GM19043 (cell line): ENCODE data around the gene LMF2.
"Not testable (repeated sequence)": the region's sequence is repeated elsewhere in the genome, so short reads cannot be mapped to it uniquely, and the experiment has no call there.

ENCODE experiments used
- ATAC-seq: cut with Tn5 transposase; IDR thresholded peaks from one replicate; pipeline ENCODE4 v1.9.1; 2021; ENCODE audit warnings: low read depth; ENCODE audit not compliant: unreplicated experiment

The LMF2 gene, protein sequence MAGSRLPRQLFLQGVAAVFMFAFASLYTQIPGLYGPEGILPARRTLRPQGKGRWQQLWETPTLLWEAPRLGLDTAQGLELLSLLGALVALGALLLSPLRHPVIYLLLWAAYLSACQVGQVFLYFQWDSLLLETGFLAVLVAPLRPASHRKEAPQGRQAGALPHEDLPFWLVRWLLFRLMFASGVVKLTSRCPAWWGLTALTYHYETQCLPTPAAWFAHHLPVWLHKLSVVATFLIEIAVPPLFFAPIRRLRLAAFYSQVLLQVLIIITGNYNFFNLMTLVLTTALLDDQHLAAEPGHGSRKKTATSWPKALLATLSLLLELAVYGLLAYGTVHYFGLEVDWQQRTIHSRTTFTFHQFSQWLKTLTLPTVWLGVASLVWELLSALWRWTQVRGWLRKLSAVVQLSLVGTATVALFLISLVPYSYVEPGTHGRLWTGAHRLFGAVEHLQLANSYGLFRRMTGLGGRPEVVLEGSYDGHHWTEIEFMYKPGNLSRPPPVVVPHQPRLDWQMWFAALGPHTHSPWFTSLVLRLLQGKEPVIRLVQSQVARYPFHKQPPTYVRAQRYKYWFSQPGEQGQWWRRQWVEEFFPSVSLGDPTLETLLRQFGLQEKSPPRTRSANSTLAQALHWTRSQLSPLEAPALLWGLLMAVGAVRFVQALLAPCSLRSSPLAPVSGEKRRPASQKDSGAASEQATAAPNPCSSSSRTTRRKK

DNA sequence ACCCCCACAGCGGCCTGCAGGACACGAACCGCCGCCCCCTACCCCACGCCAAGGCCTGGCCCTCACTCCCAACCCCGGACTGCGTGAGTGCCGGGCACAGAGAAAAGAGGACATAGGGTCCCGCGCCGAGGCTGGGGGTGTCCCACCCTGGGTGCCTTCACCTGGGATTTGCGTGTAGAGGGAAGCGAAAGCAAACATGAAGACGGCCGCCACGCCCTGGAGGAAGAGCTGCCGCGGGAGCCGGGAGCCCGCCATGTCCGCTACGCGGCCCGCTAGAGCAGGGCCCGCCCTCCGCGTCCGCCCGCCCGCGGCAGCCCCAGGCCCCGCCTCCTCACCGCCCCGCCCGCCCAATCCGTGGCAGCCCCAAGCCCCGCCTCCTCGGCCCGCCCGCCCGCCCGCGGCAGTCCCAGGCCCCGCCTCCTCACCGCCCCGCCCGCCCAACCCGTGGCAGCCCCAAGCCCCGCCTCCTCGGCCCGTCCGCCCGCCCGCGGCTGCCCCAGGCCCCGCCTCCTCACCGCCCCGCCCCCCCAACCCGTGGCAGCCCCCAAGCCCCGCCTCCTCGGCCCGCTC is at the start of gene LMF2:
Gene LMF2, minus strand, starts transcription at position 282 of the 570 bp plus-strand sequence. Its CDS starts 27 bp downstream, at position 255.
- ATAC-seq = peak; percentile 40

DNA sequence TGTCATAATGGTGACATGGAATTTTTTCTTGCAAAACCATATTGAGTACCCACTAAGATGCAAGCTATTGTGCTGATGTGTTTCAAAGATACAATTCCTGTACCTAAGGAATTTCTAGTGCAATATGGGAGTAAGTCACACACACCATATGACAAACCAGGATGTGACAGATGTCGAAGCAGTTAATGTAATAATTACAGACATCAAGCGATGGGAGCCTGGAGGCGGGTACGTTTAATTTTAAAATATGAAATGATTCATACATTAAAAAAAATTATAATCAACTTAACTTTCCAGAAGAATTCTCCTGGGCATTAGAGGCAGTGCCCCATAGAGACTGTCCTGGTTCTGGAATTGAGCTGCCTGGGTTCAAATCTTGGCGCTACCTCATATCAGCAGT is 49.2 kb upstream of the LMF2 start:
- no peak for ATAC-seq

DNA sequence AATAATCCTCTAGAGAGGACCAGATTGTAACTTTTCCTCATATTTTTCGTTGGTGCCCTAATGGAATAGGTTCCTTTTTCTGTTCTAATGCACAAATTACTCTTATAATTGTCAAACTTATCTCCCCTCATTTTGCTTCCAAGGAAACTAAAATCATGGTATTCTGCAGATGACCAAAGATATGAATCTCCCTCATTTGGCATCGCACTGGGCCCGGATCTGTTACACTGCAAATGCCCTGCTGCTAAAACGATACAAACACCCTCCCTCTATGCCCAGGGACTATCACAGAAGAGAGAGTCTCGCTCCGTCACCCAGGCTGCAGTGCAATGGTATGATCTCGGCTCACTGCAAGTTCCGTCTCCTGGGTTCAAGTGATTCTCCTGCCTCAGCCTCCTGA is 45.8 kb upstream of the LMF2 start:
- no peak for ATAC-seq

DNA sequence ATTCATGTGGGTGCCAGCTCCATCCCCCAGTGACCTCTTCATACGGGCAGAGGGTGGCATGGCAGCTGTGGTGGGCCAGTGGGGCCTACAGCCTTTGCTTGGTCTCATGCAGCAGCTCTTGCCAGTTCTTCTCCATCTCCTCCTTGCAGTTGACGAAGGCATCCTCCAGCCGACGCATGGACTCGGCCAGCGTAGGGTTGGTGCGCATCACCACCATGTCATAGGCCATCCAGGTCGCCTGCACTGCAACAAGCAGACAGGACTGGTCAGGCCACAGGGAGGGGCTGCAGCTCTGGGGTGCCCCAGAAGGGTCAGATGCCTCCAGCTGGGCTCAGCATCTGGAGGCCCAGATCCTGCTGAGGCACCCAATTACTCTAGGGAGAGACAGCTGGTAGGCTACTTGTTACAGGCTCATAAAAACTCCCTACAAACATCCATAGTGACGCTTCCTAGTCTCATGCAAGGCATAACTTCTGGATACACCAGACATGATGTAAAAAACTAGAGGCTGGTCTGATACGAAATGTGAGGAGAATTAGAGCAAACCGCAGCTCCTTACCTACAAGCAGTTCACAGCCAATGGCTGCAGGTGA is 43.8 kb upstream of the LMF2 start:
- ATAC-seq = no peak

DNA sequence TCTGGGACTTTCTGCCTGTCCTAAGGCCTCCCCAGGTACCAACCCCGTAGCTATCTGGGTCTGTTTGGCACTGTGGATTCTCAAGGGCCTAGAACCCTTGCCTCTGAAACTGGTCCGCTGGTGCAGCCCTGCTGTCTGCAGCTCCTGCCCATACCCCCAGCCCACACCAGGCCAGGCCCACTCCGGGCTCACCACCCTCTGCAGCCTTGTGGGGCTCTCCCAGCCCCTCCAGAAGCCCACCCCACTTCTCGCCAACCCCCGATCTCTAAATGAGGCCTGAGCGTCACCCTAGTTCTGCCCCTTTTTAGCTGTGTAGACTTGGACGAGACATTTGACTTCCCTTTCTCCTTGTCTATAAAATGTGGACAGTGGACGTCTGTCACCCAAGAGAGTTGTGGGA is 42.9 kb upstream of the LMF2 start:
- no peak for ATAC-seq

DNA sequence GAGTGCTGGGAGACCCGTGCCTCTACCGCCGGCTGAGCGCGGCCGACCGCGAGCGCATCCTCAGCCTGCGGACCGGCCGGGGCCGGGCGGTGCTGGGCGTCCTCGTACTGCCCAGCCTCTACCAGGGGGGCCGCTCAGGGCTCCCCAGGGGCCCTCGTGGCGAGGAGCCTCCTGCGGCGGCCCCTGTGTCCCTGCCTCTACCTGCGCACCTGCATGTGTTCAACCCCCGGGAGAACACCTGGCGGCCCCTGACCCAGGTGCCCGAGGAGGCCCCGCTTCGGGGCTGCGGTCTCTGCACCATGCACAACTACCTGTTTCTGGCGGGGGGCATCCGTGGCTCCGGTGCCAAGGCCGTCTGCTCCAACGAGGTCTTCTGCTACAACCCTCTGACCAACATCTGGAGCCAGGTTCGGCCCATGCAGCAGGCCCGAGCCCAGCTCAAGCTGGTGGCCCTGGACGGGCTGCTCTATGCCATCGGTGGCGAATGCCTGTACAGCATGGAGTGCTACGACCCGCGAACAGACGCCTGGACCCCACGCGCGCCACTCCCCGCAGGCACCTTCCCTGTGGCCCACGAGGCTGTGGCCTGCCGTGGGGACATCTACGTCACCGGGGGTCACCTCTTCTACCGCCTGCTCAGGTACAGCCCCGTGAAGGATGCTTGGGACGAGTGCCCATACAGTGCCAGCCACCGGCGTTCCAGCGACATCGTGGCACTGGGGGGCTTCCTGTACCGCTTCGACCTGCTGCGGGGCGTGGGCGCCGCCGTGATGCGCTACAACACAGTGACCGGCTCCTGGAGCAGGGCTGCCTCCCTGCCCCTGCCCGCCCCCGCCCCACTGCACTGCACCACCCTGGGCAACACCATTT is 41.7 kb upstream of the LMF2 start:
- ATAC-seq = no peak

DNA sequence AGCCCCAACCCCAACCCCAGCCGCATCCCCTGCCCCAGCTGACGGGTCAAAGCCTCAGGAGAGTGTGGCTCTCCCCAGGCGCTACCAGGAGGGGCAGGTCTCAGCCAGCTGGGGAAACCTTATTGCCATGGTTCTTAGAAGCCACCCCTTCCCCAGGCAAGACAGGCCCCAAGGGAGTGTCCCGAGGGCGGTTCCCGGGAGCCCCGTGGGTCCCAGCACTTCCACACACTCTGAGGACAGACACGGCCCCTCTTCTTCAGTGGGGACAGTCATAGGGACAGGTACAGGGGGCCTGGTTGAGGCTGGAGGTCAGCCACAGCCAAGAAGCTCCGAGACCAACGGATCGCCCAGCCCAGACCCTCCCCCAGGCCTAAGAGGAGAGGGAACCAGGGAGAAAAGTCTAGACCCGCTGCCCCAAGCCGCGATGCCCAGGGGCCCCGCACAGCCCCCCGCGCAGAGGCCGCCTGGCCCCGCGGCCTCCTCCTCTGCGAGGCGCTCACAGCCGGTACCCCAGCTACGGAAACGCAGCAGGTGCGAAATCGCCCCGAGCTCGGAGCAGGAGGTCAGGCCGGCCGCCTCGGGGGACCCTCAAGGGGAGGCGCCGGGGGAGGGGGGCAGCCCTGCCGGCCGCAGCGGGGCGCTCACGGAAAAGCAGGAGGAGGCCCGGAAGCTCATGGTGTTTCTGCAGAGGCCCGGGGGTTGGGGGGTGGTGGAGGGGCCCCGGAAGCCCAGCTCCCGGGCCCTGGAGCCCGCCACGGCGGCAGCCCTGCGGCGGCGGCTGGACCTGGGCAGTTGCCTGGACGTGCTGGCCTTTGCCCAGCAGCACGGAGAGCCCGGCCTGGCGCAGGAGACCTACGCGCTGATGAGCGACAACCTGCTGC is 40.8 kb upstream of the LMF2 start:
- ATAC-seq = no peak

DNA sequence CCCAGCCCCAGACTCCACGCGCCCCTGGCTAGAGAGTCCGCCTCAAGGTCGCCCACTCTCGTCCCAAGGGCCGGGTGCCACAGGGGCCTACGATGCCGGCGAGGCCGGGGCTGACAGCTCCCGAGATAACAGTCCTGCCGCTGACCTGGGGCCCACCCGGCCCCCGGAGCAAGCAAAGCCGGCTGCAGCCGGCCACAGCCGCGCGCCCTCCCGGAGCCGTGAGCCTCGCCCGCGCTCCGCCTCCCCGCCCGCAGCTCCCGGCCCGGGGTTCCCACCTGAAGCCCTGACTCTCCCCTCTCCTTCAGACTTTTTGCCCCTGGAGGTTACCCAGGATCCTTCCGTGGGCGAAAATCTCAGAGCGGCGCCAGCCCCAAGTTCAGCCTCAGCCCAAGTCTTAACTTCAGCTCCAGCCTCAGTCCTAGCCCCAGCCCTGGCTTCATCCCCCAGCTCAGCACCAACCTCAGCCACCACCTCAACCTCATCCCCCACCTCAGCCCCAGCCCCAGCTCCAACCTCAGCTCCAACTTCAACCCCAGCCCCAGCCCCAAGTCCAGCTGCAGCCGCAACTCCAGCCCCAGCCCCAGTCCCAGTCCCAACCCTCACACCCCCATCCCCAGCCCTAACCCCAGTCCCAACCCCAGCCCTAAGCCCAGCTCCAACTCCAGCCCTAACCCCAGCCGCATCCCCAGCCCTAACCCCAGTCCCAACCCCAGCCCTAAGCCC is 39.9 kb upstream of the LMF2 start:
- no peak for ATAC-seq

DNA sequence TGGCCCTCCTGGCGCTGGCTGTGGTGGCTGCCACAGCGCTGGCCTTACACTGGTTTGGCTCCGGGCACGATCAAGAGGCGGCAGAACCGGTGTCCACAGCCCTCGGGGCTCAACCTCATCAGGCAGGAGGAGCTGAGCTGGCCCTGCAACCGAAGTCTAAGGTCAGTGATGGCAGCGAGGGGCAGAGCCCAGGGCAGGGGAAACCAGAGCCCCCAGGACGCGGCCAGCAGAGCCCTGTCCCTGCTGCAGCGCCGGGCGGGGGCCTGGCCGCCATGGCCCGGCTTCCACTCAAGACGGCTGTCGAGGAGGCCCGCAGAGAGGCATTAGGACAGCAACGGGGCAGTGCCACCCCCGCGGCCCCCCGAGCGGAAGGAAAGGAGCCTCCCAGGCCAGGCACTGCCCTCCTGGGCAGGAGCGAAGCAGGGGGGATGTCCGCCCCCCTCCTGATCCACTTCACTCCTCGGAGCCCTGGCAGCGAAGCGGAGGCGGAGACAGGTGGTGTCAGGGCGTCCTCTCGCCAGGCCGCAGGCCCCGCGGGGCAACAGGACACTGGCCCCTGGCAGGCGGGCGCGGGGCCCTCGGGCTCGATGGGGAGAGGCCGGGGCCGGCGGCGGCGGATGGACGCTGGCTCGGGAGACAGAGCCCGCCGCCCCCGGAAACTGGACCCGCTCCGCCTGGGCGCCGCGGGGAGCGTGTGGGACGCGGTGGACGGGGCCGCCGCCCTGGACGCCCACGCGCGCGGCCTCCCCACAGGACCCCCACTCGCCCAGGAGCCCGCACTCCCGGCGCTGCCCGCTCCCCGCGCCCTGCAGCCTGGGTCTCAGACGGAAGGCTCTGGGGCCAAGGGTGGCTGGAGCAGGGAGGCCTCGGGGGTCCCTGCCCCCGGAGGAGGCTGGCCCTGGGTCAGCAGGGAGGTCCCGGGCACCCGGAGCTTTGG is 39.1 kb upstream of the LMF2 start:
- no peak for ATAC-seq

DNA sequence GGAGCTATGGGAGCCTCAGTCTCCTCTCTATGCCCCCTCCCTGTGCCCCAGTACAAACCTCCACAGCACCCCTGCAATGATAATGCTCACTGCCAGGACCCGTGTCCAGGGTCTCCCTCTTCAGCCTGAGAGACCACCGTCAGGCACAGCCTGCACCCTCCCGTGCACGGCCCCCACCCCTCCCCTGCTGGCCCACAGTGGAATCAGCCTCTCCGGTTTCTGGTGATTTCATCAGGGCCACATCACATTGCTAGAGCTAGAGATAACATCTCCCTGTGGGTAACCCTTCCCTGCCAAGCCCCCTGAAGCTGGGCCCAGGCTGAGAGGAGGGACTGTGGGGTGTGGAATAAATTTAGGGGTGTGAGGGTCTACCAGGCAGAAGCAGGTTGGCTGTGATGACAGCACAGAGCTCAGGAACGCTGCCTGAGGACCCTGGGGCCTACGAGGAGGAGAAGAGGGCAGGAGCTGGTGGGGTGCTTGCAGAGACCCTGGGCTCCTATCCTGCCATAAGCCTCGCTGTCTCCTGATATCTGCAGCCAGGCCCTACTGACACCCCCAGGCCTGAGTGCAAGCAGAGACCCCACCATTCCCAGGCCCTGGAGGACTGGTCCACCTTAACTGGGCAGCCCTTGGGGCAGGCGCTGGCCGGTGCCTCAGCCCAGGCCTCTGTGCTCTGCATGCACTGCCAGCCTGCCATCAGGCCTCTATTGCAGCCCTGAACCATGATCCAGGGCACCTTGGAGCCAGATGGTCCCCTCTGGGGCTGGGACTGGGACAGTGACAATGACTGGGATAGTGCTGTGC is 38.2 kb upstream of the LMF2 start, which contains the start of gene KLHDC7B:
Gene KLHDC7B, plus strand, starts transcription at position 378 of the 804 bp plus-strand sequence. Its CDS starts 345 bp downstream, at position 723.
- no peak for ATAC-seq

DNA sequence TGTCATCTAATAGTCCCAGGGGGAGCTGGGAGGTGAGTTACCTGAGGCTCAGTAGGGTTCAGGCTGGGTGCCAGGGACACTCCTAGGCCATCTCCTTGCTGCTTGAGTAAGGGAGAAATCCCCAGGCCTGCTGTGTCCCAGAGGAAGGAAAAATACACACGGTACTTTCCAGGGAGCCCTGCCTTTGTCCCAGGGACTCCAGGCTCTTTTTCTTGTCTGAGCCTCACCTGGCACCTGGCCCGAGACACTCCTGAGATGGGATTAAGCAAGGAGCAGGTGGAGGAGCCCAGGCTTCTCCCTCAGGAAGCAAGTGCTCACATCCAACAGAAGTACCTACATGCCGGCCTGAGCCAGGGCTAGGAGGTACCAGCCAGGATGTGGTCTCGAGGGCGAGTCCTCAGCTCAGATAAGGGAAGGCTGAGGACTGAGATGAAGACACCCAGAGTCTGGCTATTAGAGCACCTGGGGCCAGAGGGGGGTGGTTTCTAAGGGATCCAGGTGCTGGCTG is 37.3 kb upstream of the LMF2 start:
- ATAC-seq = no peak

DNA sequence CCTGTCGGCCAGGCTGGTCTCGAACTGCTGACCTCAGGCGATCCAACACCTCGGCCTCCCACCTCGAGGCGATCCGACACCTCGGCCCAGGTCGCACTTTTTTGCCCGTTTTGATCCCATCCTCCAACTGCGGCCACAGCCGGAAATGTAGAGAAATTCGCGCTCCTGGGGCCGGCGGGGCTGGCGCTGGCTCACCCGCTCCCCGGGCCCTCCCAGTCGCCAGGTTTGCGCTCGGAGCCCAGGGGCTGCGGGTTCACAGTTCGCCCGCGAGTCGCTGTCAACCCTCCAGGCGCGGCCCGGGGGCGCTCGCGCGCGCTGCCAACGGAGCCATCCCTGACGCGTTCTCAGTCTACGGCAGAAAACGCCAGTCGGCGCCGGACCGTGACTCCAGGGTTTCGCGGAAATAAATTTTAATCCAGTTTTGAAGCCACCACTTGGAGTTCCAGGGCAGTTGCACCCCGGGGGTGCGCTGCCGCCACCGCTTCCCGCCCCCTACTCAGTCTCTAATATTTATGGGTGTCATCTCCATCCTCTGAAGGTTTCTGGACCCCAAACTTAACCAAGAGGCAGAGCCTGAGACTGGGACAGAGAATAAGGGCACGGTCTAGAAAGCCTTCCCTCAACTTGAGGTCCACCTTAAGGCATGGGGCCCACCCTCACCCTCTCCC is 36.7 kb upstream of the LMF2 start:
- ATAC-seq = no peak

DNA sequence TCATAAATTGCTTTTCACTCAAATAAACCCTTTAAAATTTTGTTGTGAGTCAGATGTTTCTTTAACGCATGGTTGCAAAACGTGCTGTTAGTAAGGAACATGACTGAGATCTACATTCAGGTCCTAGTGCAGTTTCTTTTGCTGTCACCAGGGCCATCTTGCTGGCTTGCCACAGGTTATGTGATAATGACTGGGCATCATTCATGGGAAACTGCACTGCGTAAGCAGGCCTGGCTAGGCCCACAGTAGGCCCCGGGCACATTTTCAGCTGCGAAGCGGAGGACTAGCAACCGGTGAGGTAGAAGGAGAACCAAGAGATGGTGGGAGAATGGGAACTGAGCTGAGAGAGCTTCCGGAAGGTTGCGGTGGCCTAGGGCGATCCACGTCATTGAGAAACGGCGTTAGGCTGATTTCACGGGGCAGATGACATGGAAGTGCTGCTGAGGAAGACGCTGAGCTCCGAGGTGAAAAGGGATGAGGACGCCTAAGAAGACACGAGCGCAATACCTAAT is 35.0 kb upstream of the LMF2 start:
- ATAC-seq = no peak

DNA sequence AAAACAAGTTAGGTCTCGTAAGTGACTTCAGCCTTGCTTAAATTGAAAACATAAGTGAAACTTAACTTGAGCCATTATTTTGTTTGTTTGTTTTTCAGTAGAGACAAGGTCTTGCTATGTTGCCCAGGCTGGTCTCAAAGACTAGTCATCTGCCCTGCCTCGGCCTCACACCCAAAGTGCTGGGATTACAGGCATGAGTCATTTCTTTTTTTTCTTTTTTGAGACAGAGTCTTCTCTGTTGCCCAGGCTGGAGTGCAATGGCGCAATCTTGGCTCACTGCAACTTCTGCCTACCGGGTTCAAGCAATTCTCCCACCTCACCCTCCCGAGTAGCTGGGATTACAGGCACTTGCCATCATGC is 34.1 kb upstream of the LMF2 start:
- not testable (repeated sequence) for ATAC-seq

DNA sequence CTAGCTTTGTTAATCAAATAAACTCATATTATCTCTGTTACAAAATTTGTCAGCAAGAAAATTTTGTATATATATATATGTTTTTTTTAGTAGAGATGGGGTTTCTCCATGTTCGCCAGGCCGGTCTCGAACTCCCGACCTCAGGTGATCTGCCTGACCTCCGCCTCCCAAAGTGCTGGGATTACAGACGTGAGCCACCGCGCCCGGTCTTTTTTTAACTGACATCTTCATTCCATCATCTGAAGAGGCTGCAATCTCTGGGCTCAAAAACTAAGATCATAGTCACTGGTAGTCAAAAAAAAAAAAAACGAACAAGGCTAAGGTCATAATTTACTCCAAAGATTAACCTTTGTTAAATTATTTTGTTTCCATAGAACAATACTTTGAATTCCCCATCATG is 32.9 kb upstream of the LMF2 start:
- no peak for ATAC-seq

DNA sequence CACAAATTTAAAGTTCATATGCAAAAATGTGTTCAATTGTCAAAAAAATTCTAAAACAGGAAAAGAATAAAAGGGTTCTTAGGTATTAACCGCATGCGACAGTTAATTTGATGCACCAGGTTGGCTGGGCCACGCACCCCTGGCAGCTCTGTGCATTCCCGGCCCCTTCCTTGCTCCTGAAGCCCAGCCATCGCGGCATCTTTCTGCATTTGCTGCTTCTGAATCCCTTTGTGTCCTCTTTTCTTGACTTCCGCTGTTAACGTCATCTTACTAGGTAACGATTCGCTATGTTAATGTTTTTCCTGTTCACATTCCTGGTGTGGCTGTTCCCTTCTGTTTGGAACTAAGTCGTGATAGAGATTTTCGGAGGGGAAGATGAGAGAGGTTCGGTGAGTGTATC is 30.3 kb upstream of the LMF2 start:
- ATAC-seq = no peak
